K562 (cell line): Measurements from ENCODE around the gene TMC8. TPM values are rescaled to one million over a fixed set of nuclear protein-coding genes. Genes with fewer than 3 reads are reported as not detected.

Source experiments
- ARID3A ChIP-seq: IDR thresholded peaks from 2 replicates; pipeline ENCODE4 v1.6.1; 2012; ENCODE audit warnings: low read depth, low read length, improper control_type of control experiment, borderline replicate concordance
- BRCA1 ChIP-seq, 2 experiments: fragments of 450-650 bp in 1 of 2; sonication (generic) in 1 of 2; formaldehyde crosslinking in 1 of 2; IDR thresholded peaks; 2 replicates each; pipeline versions ENCODE4 v1.5.0 to v1.6.1; 2017 to 2020; ENCODE audit warnings: mild to moderate bottlenecking in 1 of 2, missing genetic modification reagents in 1 of 2
- CREM ChIP-seq: IDR thresholded peaks from 2 replicates; pipeline ENCODE4 v1.6.1; 2014; ENCODE audit warnings: antibody characterized with exemption, low read depth
- CTBP1 ChIP-seq: fragments of 450-650 bp; IDR thresholded peaks from 2 replicates; pipeline ENCODE4 v1.6.1; 2016; ENCODE audit warnings: borderline replicate concordance
- DACH1 ChIP-seq: fragments of 450-650 bp; IDR thresholded peaks from 2 replicates; pipeline ENCODE4 v1.6.1; 2018; ENCODE audit not compliant: partially characterized antibody
- DDX20 ChIP-seq: fragments of 450-650 bp; IDR thresholded peaks from 2 replicates; pipeline ENCODE4 v1.6.1; 2016; ENCODE audit warnings: missing genetic modification characterization, low read depth, mild to moderate bottlenecking, missing compliant biosample characterization, moderate library complexity
- EHMT2 ChIP-seq: fragments of 450-650 bp; IDR thresholded peaks from 2 replicates; pipeline ENCODE4 v1.6.1; 2018; ENCODE audit warnings: antibody characterized with exemption
- ELF4 ChIP-seq: fragments of 450-650 bp; formaldehyde crosslinking; IDR thresholded peaks from 2 replicates; pipeline ENCODE4 v1.4.0; 2022; ENCODE audit warnings: missing genetic modification characterization
- ESRRA ChIP-seq: fragments of 450-650 bp; IDR thresholded peaks from 2 replicates; pipeline ENCODE4 v1.6.1; 2014; ENCODE audit warnings: low read depth, mild to moderate bottlenecking, moderate library complexity, borderline replicate concordance
- GATA2 ChIP-seq: sonication (generic); formaldehyde crosslinking; IDR thresholded peaks from 2 replicates; pipeline ENCODE4 v1.4.0; 2020; ENCODE audit warnings: mild to moderate bottlenecking, missing genetic modification reagents
- JUN ChIP-seq, 2 experiments: sonication (generic) in 1 of 2; formaldehyde crosslinking in 1 of 2; IDR thresholded peaks; 2 replicates each; pipeline versions ENCODE4 v1.6.1 to v1.8.0; 2012 to 2022; ENCODE audit warnings: borderline replicate concordance in 2 of 2, mild to moderate bottlenecking in 2 of 2, improper control_type of control experiment in 1 of 2, low read depth in 1 of 2, low read length in 1 of 2, missing genetic modification reagents in 1 of 2
- KAT8 ChIP-seq: fragments of 450-650 bp; IDR thresholded peaks from 2 replicates; pipeline ENCODE4 v1.6.1; 2016; ENCODE audit warnings: low read depth, mild to moderate bottlenecking
- KLF16 ChIP-seq: IDR thresholded peaks from 2 replicates; pipeline ENCODE4 v1.6.1; 2016; ENCODE audit warnings: antibody characterized with exemption
- LEF1 ChIP-seq: fragments of 450-650 bp; IDR thresholded peaks from 2 replicates; pipeline ENCODE4 v1.6.1; 2016; ENCODE audit warnings: mild to moderate bottlenecking
- MBD2 ChIP-seq: sonication (generic); IDR thresholded peaks from 2 replicates; pipeline ENCODE4 v1.6.1; 2016; ENCODE audit warnings: low read depth, borderline replicate concordance
- PHF8 ChIP-seq: fragments of 200-600 bp; sonication (generic); IDR thresholded peaks from 2 replicates; pipeline ENCODE4 v1.6.1; 2012; ENCODE audit warnings: mixed run types, mild to moderate bottlenecking, inconsistent platforms, low read length, moderate library complexity, borderline replicate concordance
- POLR3A ChIP-seq: IDR thresholded peaks from 2 replicates; pipeline ENCODE4 v1.6.1; 2011; ENCODE audit warnings: borderline replicate concordance, mild to moderate bottlenecking, moderate library complexity; ENCODE audit not compliant: insufficient read length, insufficient read depth; ENCODE audit errors: extremely low read depth
- POU5F1 ChIP-seq: fragments of 150-350 bp; IDR thresholded peaks from 2 replicates; pipeline ENCODE4 v1.6.1; 2014; ENCODE audit warnings: borderline replicate concordance, low read length, low read depth, mild to moderate bottlenecking; ENCODE audit not compliant: partially characterized antibody
- PTBP1 ChIP-seq: fragments of 200-400 bp; formaldehyde crosslinking; IDR thresholded peaks from 2 replicates; pipeline ENCODE4 v1.6.1; 2017; ENCODE audit warnings: low read depth, low read length
- RAD51 ChIP-seq: fragments of 450-650 bp; IDR thresholded peaks from 2 replicates; pipeline ENCODE4 v1.7.1; 2016; ENCODE audit warnings: low read depth, mild to moderate bottlenecking, borderline replicate concordance
- SAFB ChIP-seq: fragments of 200-400 bp; formaldehyde crosslinking; IDR thresholded peaks from 2 replicates; pipeline ENCODE4 v1.6.1; 2017; ENCODE audit warnings: low read depth, low read length, borderline replicate concordance
- TCFL5 ChIP-seq: fragments of 250-450 bp; sonication (Bioruptor Pico); conservative IDR thresholded peaks from 2 replicates; pipeline ENCODE4 v1.6.1; 2021; ENCODE audit warnings: mild to moderate bottlenecking, moderate library complexity, matching md5 sums
- TGIF2 ChIP-seq: sonication (generic); formaldehyde crosslinking; IDR thresholded peaks from 2 replicates; pipeline ENCODE4 v1.8.1; 2022; ENCODE audit warnings: mild to moderate bottlenecking, missing genetic modification reagents, moderate library complexity
- ZFP1 ChIP-seq: fragments of 450-650 bp; formaldehyde crosslinking; IDR thresholded peaks from 2 replicates; pipeline ENCODE4 v1.4.0; 2020; ENCODE audit warnings: mild to moderate bottlenecking, mixed read lengths
- ZNF197 ChIP-seq: fragments of 200-800 bp; sonication (Bioruptor generic); IDR thresholded peaks from 2 replicates; pipeline ENCODE4 v1.6.1; 2016; ENCODE audit warnings: low read depth, missing genetic modification characterization, missing compliant biosample characterization
- ZNF408 ChIP-seq: fragments of 250-450 bp; sonication (Bioruptor Pico); IDR thresholded peaks from 2 replicates; pipeline ENCODE4 v1.4.0; 2020; ENCODE audit warnings: low read depth, mild to moderate bottlenecking, moderate library complexity
- ZNF699 ChIP-seq: fragments of 250-450 bp; sonication (Bioruptor Pico); IDR thresholded peaks from 2 replicates; pipeline ENCODE4 v1.8.0; 2021; ENCODE audit warnings: mild to moderate bottlenecking, moderate library complexity; ENCODE audit not compliant: insufficient replicate concordance
- ZNF780A ChIP-seq: fragments of 250-450 bp; sonication (Bioruptor Pico); IDR thresholded peaks from 2 replicates; pipeline ENCODE4 v1.5.0; 2021; ENCODE audit warnings: mild to moderate bottlenecking
- ZSCAN32 ChIP-seq: fragments of 450-650 bp; formaldehyde crosslinking; IDR thresholded peaks from 2 replicates; pipeline ENCODE4 v1.4.0; 2020; ENCODE audit warnings: mild to moderate bottlenecking, moderate library complexity
- polyA plus RNA-seq, 8 experiments: library from polyadenylated mRNA; depleted of rRNA in 4 of 8; stranded (reverse) in 5 of 8; unstranded in 3 of 8; fragments of >200 nt; fragmentation: Nextera tagmentation in 2 of 8; fragmentation: Illumina TruSeq in 1 of 8; extraction: Ambion mirVana in 2 of 8; extraction: Trizol in 1 of 8; gene quantifications; 2 replicates each; pipeline versions ENCODE4 v1.2.1 to v1.2.3, GENCODE V29; 2011 to 2014; ENCODE audit warnings: inconsistent platforms in 1 of 8, missing spikeins in 1 of 8
- total RNA-seq, 7 experiments: library from RNA; depleted of rRNA in 6 of 7; stranded (reverse); fragments of >200 nt in 6 of 7; fragmentation: Illumina TruSeq in 2 of 7; extraction: Trizol in 2 of 7; gene quantifications; 2 replicates each; pipeline versions ENCODE4 v1.2.1 to v1.2.3, GENCODE V29; 2011 to 2021; ENCODE audit warnings: low replicate concordance in 1 of 7

TMC8 gene
- total and polyA plus RNA-seq, 9 of the 15 experiments (the other 6 are each of a cell fraction or from before 2014, with no cell fraction given): 0.13 to 10.9 (median 2.8) TPM

GRCh38 chr17:78112518-78113471 is 17.8 kb upstream of the TMC8 start (continued):
- TF ChIP-seq POLR3A: no peak
- TF ChIP-seq EHMT2: no peak
- TF ChIP-seq PHF8: no peak
- TF ChIP-seq MBD2: no peak
- no peak for TF ChIP-seq ZNF408 (CRISPR knock-in tag)
- no peak for TF ChIP-seq ZFP1 (CRISPR knock-in tag)
- TF ChIP-seq LEF1: no peak
- no peak for TF ChIP-seq PTBP1
- TF ChIP-seq RAD51: no peak
- TF ChIP-seq POU5F1: no peak
- no peak for TF ChIP-seq ZNF197 (CRISPR knock-in tag)
- peak; percentile 25; the same call in 1 of the 2 replicates for TF ChIP-seq JUN (IDR thresholded peaks at IDR 0.05; ENCODE audit: borderline replicate concordance, low read depth, low read length)
- TF ChIP-seq JUN (CRISPR knock-in tag; IDR thresholded peaks at IDR 0.05; ENCODE audit: borderline replicate concordance): no peak
- TF ChIP-seq BRCA1 (IDR thresholded peaks at IDR 0.05): no peak
- no peak for TF ChIP-seq BRCA1 (CRISPR knock-in tag; IDR thresholded peaks at IDR 0.05)
- no peak for TF ChIP-seq TGIF2 (CRISPR knock-in tag)
- TF ChIP-seq ESRRA: no peak; the same call in 1 of the 2 replicates
- TF ChIP-seq ARID3A: no peak
- no peak for TF ChIP-seq GATA2 (CRISPR knock-in tag)
- no peak for TF ChIP-seq KAT8
- no peak for TF ChIP-seq CREM
- no peak for TF ChIP-seq DDX20 (tag)
- TF ChIP-seq CTBP1: no peak; the same call in 1 of the 2 replicates
- no peak for TF ChIP-seq ZNF699
- TF ChIP-seq DACH1: no peak
- TF ChIP-seq KLF16: no peak; the same call in 1 of the 2 replicates
- no peak for TF ChIP-seq TCFL5 (CRISPR knock-in tag)
- TF ChIP-seq SAFB: no peak
- TF ChIP-seq ZNF780A (CRISPR knock-in tag): no peak
- TF ChIP-seq ELF4: no peak
- TF ChIP-seq ZSCAN32 (CRISPR knock-in tag): no peak
